GM19238 (cell line): Measurements from ENCODE around the gene BBS5.
A peak's percentile ranks its signal among the peaks of the same experiment; 100 is the strongest.
"Not testable (repeated sequence)": the region's sequence is repeated elsewhere in the genome, so short reads cannot be mapped to it uniquely, and the experiment has no call there.

Experiments used
- DNase-seq: peaks from one replicate; pipeline ENCODE4 v3.0.0; 2011; ENCODE audit warnings: low spot score; ENCODE audit not compliant: insufficient read length

Gene BBS5

GRCh38 chr2:169479257-169480078 lies at the start of gene BBS5:
BBS5 (plus strand) TSS chr2:169479494; CDS start chr2:169479554, 60 bp downstream.
- peak; percentile 67 for DNase-seq

- DNase-seq, result not testable (repeated sequence)
Observed at GRCh38 chr2:169431772-169432171, 47.5 kb upstream of the BBS5 start.

GRCh38 chr2:169434236-169434635 lies 45.1 kb upstream of the BBS5 start:
- DNase-seq, result not testable (repeated sequence)

GRCh38 chr2:169438466-169439072 lies 40.7 kb upstream of the BBS5 start:
- no peak for DNase-seq

GRCh38 chr2:169439900-169440299 lies 39.4 kb upstream of the BBS5 start:
- no peak for DNase-seq

DNA sequence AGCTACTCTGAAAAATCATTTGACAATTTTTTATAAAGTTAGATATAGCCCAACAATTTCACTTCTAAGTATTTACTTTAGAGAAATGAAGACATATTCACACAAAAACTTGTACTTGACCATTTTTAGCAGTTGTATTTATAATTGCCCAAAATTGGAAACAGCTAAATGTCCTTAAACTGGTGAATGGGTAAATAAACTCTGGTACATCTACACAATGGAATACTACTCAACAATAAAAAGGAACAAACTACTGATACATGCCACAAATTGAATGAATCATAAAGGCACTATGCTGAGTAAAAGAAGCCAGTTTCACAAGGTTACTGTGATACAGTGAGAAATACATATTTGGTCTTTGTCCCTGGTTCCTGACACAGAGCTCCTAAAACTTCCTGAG lies 32.8 kb upstream of the BBS5 start:
- DNase-seq, result no peak

- DNase-seq, result no peak
Observed at GRCh38 chr2:169448316-169448715, 31.0 kb upstream of the BBS5 start.

GRCh38 chr2:169448865-169449264 lies 30.4 kb upstream of the BBS5 start:
- DNase-seq, result no peak

GRCh38 chr2:169452080-169452479 lies 27.2 kb upstream of the BBS5 start:
- DNase-seq, result no peak

DNA sequence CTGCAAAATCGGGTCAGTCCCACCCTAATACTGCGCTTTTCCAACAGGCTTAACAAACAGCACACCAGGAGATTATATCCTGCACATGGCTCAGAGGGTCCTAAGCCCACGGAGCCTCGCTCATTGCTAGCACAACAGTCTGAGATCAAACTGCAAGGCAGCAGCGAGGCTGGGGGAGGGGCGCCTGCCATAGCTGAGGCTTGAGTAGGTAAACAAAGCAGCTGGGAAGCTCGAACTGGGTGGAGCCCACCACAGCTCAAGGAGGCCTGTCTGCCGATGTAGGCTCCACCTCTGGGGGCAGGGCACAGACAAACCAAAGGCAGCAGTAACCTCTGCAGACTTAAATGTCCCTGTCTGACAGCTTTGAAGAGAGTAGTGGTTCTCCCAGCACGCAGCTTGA lies 26.2 kb upstream of the BBS5 start:
- DNase-seq, result not testable (repeated sequence)

DNA sequence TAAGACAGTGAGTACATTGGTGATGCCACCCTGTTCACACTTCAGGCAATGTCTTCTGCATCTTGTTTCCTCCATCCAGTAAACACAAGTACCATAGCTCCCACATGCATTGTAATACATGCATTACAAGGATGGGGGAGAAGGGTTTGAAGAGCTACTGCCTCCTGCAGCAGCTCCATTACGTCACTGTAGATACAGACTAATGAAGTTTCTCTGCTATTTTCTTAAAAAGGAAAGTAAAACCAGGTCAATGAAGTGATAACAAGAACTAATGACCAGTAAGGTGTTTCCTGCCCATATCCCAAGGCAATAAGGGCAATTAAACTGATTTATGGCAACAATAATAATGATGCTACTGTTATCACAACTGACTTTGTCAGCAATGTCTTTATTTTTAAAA lies 18.2 kb upstream of the BBS5 start:
- no peak for DNase-seq

DNA sequence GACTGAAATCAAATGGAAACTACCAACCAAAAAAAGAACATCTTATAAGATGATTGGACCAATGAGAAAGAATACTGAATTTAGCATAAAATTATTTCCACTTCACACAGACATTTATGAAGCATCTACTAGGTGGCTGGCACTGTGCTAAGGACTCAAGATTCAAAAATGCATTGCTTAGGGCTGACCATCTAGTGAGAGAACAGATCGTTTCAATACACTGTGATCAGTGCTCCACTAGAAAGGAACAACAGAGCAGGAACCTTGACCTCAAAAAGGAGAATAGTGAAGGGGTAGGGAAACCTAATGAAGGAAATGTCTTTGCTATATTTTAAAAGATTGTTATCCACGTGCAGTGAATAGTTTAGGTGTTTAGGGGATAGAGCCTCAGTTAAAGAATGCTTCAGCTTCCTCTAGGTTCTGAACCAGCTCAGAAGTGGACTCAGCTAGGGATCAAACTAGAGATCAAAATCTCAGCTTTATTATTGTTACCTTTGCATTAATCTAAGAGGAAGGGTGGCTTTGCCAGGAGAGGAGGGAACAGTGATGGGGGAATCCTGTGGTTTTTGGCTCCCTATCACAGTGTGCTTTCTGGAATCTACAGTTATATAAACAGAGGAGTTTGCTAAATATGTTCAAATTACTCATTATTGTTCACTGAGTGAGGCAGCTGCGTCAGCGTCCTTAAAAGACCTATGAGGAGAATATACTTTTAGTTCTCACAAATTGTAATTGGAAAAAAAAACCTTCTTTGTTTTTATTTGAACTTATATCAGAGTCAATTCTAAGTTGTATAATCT lies 16.2 kb upstream of the BBS5 start:
- no peak for DNase-seq

- no peak for DNase-seq
Observed at GRCh38 chr2:169464466-169464865, 14.8 kb upstream of the BBS5 start.

- DNase-seq, result no peak
Observed at GRCh38 chr2:169464882-169465281, 14.4 kb upstream of the BBS5 start.

DNA sequence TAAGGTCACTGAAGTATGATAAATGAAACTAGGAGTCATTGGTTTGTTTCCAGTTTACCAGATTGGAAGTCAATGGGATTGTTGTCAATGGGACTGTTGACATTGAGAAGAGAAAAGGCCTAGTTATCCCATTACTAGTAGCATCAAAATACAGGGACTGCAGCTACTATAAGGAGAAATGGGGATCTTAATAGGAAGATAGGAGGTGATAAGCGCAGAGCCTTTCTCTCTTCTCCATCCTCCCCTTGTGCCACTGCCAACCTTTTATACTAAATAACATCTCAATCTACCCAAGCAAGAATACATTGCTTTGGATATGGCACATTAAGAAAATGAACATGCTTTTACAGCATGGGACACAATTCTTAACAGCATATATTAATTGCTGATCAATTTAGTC lies 10.5 kb upstream of the BBS5 start:
- no peak for DNase-seq

- DNase-seq, result no peak
Observed at GRCh38 chr2:169469952-169470572, 9.2 kb upstream of the BBS5 start.

- no peak for DNase-seq
Observed at GRCh38 chr2:169472249-169472648, 7.0 kb upstream of the BBS5 start.

DNA sequence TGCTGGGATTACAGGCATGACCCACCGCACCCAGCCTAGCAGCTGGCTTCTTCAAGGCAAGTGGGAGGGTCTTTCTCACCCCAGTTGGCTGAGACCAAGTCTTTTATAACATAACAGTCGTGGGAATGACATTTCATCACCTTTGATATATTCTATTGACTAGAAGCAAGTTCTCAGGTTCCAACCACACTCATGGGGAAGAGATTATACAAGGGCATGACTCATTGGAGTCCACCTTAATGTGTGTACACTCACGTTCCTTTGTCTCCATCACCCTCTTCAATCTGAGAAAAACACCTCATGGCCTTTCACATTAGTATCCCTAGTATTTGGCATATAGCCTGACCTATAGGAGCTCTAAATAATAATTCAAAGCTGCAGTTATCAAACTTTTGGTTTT lies 2.8 kb upstream of the BBS5 start:
- no peak for DNase-seq

GRCh38 chr2:169478339-169478738 lies 955 bp upstream of the BBS5 start:
- DNase-seq, result no peak

DNA sequence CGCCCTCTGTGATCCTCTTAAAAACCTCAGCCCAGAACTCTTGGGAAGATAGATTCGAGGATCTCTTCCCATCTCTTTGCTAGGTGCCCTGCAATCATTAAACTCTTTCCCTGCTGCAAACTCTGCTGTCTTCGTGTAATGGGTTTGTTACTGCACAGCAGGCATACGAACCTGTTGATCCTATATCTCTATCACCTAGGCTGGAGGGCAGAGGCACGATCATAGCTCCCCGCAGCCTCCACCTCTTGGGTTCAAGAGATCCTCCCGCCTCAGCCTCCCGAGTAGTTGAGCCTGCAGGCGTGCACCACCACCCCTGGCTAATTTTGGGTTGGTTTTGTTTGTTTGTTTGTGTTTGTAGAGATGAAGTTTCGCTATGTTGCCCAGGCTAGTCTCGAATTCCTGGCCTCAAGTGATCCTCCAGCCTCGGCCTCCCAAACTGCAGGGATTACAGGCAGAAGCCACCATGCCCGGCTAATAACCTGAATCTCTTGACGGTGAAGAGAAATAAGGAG lies 493 bp upstream of the BBS5 start:
- DNase-seq, result no peak

GRCh38 chr2:169480079-169480465 lies 778 bp downstream of the BBS5 start:
- no peak for DNase-seq
